HG03095 (cell line): Measurements from ENCODE around the gene NR1H4.
"Not testable (repeated sequence)": the region's sequence is repeated elsewhere in the genome, so short reads cannot be mapped to it uniquely, and the experiment has no call there.

ENCODE experiments used
- ATAC-seq: cut with Tn5 transposase; IDR thresholded peaks from one replicate; pipeline ENCODE4 v1.9.1; 2021; ENCODE audit warnings: moderate library complexity; ENCODE audit not compliant: unreplicated experiment

The NR1H4 gene

GRCh38 chr12:100565987-100566545, 92.4 kb downstream of the NR1H4 start:
- ATAC-seq: no peak

GRCh38 chr12:100566887-100567637, 93.4 kb downstream of the NR1H4 start:
- ATAC-seq: peak; percentile 92

GRCh38 chr12:100567945-100568344, 94.3 kb downstream of the NR1H4 start:
- ATAC-seq: peak; percentile 21

- no peak for ATAC-seq
Observed at GRCh38 chr12:100572184-100572583, 98.5 kb downstream of the NR1H4 start.

- ATAC-seq: peak; percentile 98
Observed at GRCh38 chr12:100573292-100574186, 99.9 kb downstream of the NR1H4 start, which contains the start of gene GAS2L3. Gene GAS2L3, plus strand, starts transcription at chr12:100573684. Its CDS starts 21,221 bp downstream, at chr12:100594905.

GRCh38 chr12:100574187-100575074, 100.8 kb downstream of the NR1H4 start:
- ATAC-seq: no peak

- ATAC-seq: no peak
Observed at GRCh38 chr12:100576331-100577036, 102.8 kb downstream of the NR1H4 start.

GRCh38 chr12:100578923-100579322, 105.3 kb downstream of the NR1H4 start:
- ATAC-seq: no peak

GRCh38 chr12:100579844-100580243, 106.2 kb downstream of the NR1H4 start:
- ATAC-seq: no peak

- ATAC-seq: no peak
Observed at GRCh38 chr12:100584256-100584655, 110.6 kb downstream of the NR1H4 start.

GRCh38 chr12:100591979-100592378, 118.3 kb downstream of the NR1H4 start:
- no peak for ATAC-seq

GRCh38 chr12:100593490-100593889, 119.8 kb downstream of the NR1H4 start:
- no peak for ATAC-seq

- ATAC-seq: no peak
Observed at GRCh38 chr12:100601626-100602025, 128.0 kb downstream of the NR1H4 start.

- ATAC-seq: not testable (repeated sequence)
Observed at GRCh38 chr12:100602997-100603396, 129.3 kb downstream of the NR1H4 start.

GRCh38 chr12:100608776-100609175, 135.1 kb downstream of the NR1H4 start:
- ATAC-seq: no peak

GRCh38 chr12:100610666-100611430, 137.2 kb downstream of the NR1H4 start:
- no peak for ATAC-seq

GRCh38 chr12:100612606-100613005, 138.9 kb downstream of the NR1H4 start:
- no peak for ATAC-seq
